GM23338 (cell line): ENCODE measurements around the gene PLAC8L1. TPM values are rescaled to one million over a fixed set of nuclear protein-coding genes. Genes with fewer than 3 reads are reported as not detected.

Experiments
- ATAC-seq: fragments of 200-7000 bp; cut with Tn5 transposase; 3 replicates; pipeline ENCODE4 v1.9.1; 2020
- DNase-seq: peaks from one replicate; pipeline ENCODE4 v3.0.0-alpha.2; 2015; ENCODE audit warnings: low spot score
- H2AFZ ChIP-seq: fragments of 200-600 bp; sonication (generic); 2 replicates; pipeline ENCODE4 v1.8.0; 2016; ENCODE audit warnings: antibody characterized with exemption, mild to moderate bottlenecking, moderate library complexity
- H3F3A ChIP-seq: fragments of 200-600 bp; sonication (generic); replicated peaks from 2 replicates; pipeline ENCODE4 v1.8.0; 2017; ENCODE audit warnings: antibody characterized with exemption, mixed run types, low read depth
- H3K27ac ChIP-seq: fragments of 200-600 bp; sonication (generic); 2 replicates; pipeline ENCODE4 v1.6.1; 2016; ENCODE audit warnings: low read depth
- H3K27me3 ChIP-seq: fragments of 200-600 bp; sonication (generic); 2 replicates; pipeline ENCODE4 v1.8.0; 2016; ENCODE audit warnings: mild to moderate bottlenecking, mixed run types, moderate library complexity; ENCODE audit not compliant: insufficient read depth
- H3K36me3 ChIP-seq: fragments of 200-600 bp; sonication (generic); 2 replicates; pipeline ENCODE4 v1.8.0; 2016; ENCODE audit warnings: mild to moderate bottlenecking; ENCODE audit not compliant: insufficient read depth
- H3K4me1 ChIP-seq: fragments of 200-600 bp; sonication (generic); 2 replicates; pipeline ENCODE4 v1.8.0; 2016; ENCODE audit warnings: mild to moderate bottlenecking, moderate library complexity; ENCODE audit not compliant: insufficient read depth
- H3K4me2 ChIP-seq: fragments of 200-600 bp; sonication (generic); 2 replicates; pipeline ENCODE4 v1.7.1; 2017; ENCODE audit warnings: mixed run types
- H3K4me3 ChIP-seq: fragments of 200-600 bp; sonication (generic); 2 replicates; pipeline ENCODE4 v1.6.1; 2016; ENCODE audit warnings: mixed run types
- H3K79me2 ChIP-seq: fragments of 200-600 bp; sonication (generic); replicated peaks from 2 replicates; pipeline ENCODE4 v1.8.0; 2017; ENCODE audit warnings: mild to moderate bottlenecking; ENCODE audit not compliant: insufficient read depth
- H3K9me2 ChIP-seq: fragments of 200-600 bp; sonication (generic); 2 replicates; pipeline ENCODE4 v1.8.0; 2017; ENCODE audit not compliant: insufficient read depth
- H4K20me1 ChIP-seq: fragments of 200-600 bp; sonication (generic); replicated peaks from 2 replicates; pipeline ENCODE4 v1.8.0; 2017; ENCODE audit warnings: mild to moderate bottlenecking; ENCODE audit not compliant: insufficient read depth
- H3K27ac Mint-ChIP-seq: 2 replicates; pipeline ENCODE4 v1.8.0; 2020; ENCODE audit warnings: inconsistent platforms, mild to moderate bottlenecking, moderate library complexity, mixed read lengths
- H3K27me3 Mint-ChIP-seq: 3 replicates; pipeline ENCODE4 v1.8.0; 2022; ENCODE audit warnings: low read depth, mild to moderate bottlenecking, moderate library complexity, mixed read lengths, inconsistent platforms; ENCODE audit not compliant: insufficient read depth, poor library complexity
- H3K36me3 Mint-ChIP-seq: 3 replicates; pipeline ENCODE4 v1.8.0; 2021; ENCODE audit warnings: low read depth, mild to moderate bottlenecking, inconsistent platforms, moderate library complexity, mixed read lengths
- H3K4me1 Mint-ChIP-seq: 3 replicates; pipeline ENCODE4 v1.8.0; 2020; ENCODE audit warnings: mild to moderate bottlenecking, inconsistent platforms, mixed read lengths
- H3K4me3 Mint-ChIP-seq: 3 replicates; pipeline ENCODE4 v1.8.0; 2021; ENCODE audit warnings: moderate library complexity, mild to moderate bottlenecking, inconsistent platforms, mixed read lengths
- H3K9me3 Mint-ChIP-seq: 3 replicates; pipeline ENCODE4 v1.8.0; 2020; ENCODE audit warnings: moderate library complexity, mild to moderate bottlenecking, inconsistent platforms, mixed read lengths
- EZH2phosphoT487 ChIP-seq: fragments of 200-600 bp; sonication (generic); IDR thresholded peaks from one replicate; pipeline ENCODE4 v1.8.1; 2018; ENCODE audit warnings: antibody characterized with exemption; ENCODE audit not compliant: unreplicated experiment
- NANOG ChIP-seq: IDR thresholded peaks from 2 replicates; pipeline ENCODE4 v1.6.1; 2016; ENCODE audit warnings: antibody characterized with exemption, borderline replicate concordance
- ZNF331 ChIP-seq: fragments of 250-450 bp; sonication (Bioruptor Pico); IDR thresholded peaks from 2 replicates; pipeline ENCODE4 v1.5.0; 2020; ENCODE audit warnings: low read depth, mild to moderate bottlenecking, moderate library complexity
- polyA plus RNA-seq: library from polyadenylated mRNA; unstranded; fragments of >200 nt; fragmentation: Nextera tagmentation; extraction: Ambion mirVana; gene quantifications from 2 replicates; pipeline ENCODE4 v1.2.1, GENCODE V29; 2016
- total RNA-seq: library from RNA; depleted of rRNA; stranded (reverse); fragments of >200 nt; shearing (Covaris generic); gene quantifications from 2 replicates; pipeline ENCODE4 v1.2.3, GENCODE V29; 2014
- TF ChIP-seq, protein P1 (sequence below): fragments of 250-450 bp; sonication (Bioruptor Pico); IDR thresholded peaks from 2 replicates; pipeline ENCODE4 v1.5.0; 2020; ENCODE audit warnings: mild to moderate bottlenecking, moderate library complexity
- TF ChIP-seq, protein P2 (sequence below): IDR thresholded peaks from one replicate; pipeline ENCODE4 v1.6.1; 2018; ENCODE audit warnings: antibody characterized with exemption; ENCODE audit not compliant: unreplicated experiment
- TF ChIP-seq, protein P3 (sequence below): IDR thresholded peaks from 2 replicates; pipeline ENCODE4 v1.6.1; 2016; ENCODE audit warnings: antibody characterized with exemption
- TF ChIP-seq, protein P4 (sequence below), 2 experiments: fragments of 200-600 bp in 1 of 2; sonication (generic) in 1 of 2; conservative IDR thresholded peaks; 2 replicates each; pipeline versions ENCODE4 v1.5.1 to v1.6.1; 2016 to 2017; ENCODE audit warnings: antibody characterized with exemption in 2 of 2, low read depth in 2 of 2, mild to moderate bottlenecking in 2 of 2, moderate library complexity in 1 of 2

Gene PLAC8L1
- total and polyA plus RNA-seq, 2 experiments from 2014 or later, result 2.0 TPM; not detected in 1

DNA sequence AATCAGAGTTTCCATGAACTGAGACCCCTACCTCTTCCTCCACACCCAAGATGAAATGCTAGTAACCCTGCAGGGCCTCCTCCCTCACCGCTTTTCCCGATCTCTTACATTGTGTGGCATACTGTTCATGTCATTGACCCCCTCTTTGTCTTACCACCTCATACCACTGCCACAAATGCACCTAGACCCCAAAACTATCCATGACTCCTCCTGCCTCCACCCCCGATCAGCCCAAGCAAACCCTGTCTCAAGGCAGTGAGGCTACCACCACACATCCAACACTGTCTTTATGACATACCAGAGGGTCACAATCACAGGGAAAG lies 55.7 kb downstream of the PLAC8L1 start:
- no peaks in the 10 kb centered on the region for H3K9me3 Mint-ChIP-seq
- DNase-seq (no peak), ATAC-seq (no peak; the same call in 2 of the 3 replicates)
- Histone ChIP-seq H3K79me2 (no peaks in the 10 kb centered on the region), H3K4me3 (no peak overlapping the region), H3K4me1 (no peaks in the 10 kb centered on the region), H3K9me2 (no peaks in the 10 kb centered on the region), H3K27ac (no peak overlapping the region), H2AFZ (peak overlapping the region; percentile 60; the same call in 1 of the 2 replicates), H3K27me3 (no peaks in the 10 kb centered on the region), H4K20me1 (no peaks in the 10 kb centered on the region), H3F3A (no peaks in the 10 kb centered on the region), H3K4me2 (no peak overlapping the region), H3K36me3 (no peaks in the 10 kb centered on the region)
- peaks cover 6% of the 10 kb centered on the region; the same call in 2 of the 3 replicates for H3K4me1 Mint-ChIP-seq
- H3K36me3 Mint-ChIP-seq, result no peaks in the 10 kb centered on the region
- H3K27me3 Mint-ChIP-seq, result no peaks in the 10 kb centered on the region
- TF ChIP-seq, protein P1, sequence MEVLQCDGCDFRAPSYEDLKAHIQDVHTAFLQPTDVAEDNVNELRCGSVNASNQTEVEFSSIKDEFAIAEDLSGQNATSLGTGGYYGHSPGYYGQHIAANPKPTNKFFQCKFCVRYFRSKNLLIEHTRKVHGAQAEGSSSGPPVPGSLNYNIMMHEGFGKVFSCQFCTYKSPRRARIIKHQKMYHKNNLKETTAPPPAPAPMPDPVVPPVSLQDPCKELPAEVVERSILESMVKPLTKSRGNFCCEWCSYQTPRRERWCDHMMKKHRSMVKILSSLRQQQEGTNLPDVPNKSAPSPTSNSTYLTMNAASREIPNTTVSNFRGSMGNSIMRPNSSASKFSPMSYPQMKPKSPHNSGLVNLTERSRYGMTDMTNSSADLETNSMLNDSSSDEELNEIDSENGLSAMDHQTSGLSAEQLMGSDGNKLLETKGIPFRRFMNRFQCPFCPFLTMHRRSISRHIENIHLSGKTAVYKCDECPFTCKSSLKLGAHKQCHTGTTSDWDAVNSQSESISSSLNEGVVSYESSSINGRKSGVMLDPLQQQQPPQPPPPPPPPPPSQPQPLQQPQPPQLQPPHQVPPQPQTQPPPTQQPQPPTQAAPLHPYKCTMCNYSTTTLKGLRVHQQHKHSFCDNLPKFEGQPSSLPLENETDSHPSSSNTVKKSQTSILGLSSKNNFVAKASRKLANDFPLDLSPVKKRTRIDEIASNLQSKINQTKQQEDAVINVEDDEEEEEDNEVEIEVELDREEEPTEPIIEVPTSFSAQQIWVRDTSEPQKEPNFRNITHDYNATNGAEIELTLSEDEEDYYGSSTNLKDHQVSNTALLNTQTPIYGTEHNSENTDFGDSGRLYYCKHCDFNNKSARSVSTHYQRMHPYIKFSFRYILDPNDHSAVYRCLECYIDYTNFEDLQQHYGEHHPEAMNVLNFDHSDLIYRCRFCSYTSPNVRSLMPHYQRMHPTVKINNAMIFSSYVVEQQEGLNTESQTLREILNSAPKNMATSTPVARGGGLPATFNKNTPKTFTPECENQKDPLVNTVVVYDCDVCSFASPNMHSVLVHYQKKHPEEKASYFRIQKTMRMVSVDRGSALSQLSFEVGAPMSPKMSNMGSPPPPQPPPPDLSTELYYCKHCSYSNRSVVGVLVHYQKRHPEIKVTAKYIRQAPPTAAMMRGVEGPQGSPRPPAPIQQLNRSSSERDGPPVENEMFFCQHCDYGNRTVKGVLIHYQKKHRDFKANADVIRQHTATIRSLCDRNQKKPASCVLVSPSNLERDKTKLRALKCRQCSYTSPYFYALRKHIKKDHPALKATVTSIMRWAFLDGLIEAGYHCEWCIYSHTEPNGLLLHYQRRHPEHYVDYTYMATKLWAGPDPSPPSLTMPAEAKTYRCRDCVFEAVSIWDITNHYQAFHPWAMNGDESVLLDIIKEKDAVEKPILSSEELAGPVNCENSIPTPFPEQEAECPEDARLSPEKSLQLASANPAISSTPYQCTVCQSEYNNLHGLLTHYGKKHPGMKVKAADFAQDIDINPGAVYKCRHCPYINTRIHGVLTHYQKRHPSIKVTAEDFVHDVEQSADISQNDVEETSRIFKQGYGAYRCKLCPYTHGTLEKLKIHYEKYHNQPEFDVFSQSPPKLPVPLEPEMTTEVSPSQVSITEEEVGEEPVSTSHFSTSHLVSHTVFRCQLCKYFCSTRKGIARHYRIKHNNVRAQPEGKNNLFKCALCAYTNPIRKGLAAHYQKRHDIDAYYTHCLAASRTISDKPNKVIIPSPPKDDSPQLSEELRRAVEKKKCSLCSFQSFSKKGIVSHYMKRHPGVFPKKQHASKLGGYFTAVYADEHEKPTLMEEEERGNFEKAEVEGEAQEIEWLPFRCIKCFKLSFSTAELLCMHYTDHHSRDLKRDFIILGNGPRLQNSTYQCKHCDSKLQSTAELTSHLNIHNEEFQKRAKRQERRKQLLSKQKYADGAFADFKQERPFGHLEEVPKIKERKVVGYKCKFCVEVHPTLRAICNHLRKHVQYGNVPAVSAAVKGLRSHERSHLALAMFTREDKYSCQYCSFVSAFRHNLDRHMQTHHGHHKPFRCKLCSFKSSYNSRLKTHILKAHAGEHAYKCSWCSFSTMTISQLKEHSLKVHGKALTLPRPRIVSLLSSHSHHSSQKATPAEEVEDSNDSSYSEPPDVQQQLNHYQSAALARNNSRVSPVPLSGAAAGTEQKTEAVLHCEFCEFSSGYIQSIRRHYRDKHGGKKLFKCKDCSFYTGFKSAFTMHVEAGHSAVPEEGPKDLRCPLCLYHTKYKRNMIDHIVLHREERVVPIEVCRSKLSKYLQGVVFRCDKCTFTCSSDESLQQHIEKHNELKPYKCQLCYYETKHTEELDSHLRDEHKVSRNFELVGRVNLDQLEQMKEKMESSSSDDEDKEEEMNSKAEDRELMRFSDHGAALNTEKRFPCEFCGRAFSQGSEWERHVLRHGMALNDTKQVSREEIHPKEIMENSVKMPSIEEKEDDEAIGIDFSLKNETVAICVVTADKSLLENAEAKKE (CRISPR knock-in tag), result no peak
- peak overlapping the region; percentile 33; the same call in 1 of the 2 replicates for H3K27ac Mint-ChIP-seq
- H3K4me3 Mint-ChIP-seq, result no peak overlapping the region

DNA sequence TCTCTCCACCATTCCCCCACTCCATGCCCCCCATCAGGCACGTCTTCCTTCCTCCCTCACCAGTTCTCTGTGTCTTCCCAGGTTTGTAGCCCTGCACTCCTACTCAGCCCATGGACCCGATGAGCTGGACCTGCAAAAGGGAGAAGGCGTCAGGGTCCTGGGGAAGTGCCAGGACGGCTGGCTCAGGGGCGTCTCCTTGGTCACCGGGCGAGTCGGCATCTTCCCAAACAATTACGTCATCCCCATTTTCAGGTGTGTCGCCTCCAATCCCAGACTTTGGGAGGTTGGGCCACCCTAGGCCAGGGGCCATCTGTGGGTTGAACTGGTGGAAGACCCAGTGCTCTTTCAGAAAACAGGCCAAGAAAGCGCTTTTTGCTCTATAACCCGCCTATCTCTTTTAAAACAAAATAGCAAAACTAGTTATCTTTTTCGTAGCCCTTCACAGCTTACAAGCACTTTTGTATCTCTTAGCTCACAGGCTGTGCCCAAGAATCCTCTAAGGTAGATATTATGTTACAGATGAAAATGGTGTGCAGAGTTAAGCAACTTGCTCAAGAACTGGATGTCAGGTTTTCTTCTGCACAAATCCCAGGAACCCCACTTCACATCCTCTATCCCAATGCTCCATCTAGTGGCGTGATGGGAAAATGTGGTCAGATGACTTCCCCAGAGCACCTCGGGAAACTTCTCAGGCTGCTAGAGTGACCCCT lies 56.2 kb downstream of the PLAC8L1 start:
- Mint-ChIP-seq H3K36me3 (no peaks in the 10 kb centered on the region), H3K4me1 (peaks cover 6% of the 10 kb centered on the region; the same call in 2 of the 3 replicates), H3K27ac (peak overlapping the region; percentile 33; the same call in 1 of the 2 replicates), H3K9me3 (no peaks in the 10 kb centered on the region), H3K27me3 (peaks cover 2% of the 10 kb centered on the region), H3K4me3 (no peak overlapping the region)
- ATAC-seq (peak; percentile 90), DNase-seq (peak; percentile 86)
- H4K20me1 ChIP-seq, result no peaks in the 10 kb centered on the region
- peak overlapping the region; percentile 85; the same call in 1 of the 2 replicates for H2AFZ ChIP-seq
- H3F3A ChIP-seq, result no peaks in the 10 kb centered on the region
- H3K36me3 ChIP-seq, result no peaks in the 10 kb centered on the region
- no peak overlapping the region for H3K27ac ChIP-seq
- H3K4me3 ChIP-seq, result no peak overlapping the region
- no peaks in the 10 kb centered on the region for H3K27me3 ChIP-seq
- no peaks in the 10 kb centered on the region for H3K79me2 ChIP-seq
- H3K4me1 ChIP-seq, result no peaks in the 10 kb centered on the region
- no peaks in the 10 kb centered on the region for H3K9me2 ChIP-seq
- H3K4me2 ChIP-seq, result no peak overlapping the region
- no peak for TF ChIP-seq ZNF331 (CRISPR knock-in tag)
- TF ChIP-seq, protein P2, sequence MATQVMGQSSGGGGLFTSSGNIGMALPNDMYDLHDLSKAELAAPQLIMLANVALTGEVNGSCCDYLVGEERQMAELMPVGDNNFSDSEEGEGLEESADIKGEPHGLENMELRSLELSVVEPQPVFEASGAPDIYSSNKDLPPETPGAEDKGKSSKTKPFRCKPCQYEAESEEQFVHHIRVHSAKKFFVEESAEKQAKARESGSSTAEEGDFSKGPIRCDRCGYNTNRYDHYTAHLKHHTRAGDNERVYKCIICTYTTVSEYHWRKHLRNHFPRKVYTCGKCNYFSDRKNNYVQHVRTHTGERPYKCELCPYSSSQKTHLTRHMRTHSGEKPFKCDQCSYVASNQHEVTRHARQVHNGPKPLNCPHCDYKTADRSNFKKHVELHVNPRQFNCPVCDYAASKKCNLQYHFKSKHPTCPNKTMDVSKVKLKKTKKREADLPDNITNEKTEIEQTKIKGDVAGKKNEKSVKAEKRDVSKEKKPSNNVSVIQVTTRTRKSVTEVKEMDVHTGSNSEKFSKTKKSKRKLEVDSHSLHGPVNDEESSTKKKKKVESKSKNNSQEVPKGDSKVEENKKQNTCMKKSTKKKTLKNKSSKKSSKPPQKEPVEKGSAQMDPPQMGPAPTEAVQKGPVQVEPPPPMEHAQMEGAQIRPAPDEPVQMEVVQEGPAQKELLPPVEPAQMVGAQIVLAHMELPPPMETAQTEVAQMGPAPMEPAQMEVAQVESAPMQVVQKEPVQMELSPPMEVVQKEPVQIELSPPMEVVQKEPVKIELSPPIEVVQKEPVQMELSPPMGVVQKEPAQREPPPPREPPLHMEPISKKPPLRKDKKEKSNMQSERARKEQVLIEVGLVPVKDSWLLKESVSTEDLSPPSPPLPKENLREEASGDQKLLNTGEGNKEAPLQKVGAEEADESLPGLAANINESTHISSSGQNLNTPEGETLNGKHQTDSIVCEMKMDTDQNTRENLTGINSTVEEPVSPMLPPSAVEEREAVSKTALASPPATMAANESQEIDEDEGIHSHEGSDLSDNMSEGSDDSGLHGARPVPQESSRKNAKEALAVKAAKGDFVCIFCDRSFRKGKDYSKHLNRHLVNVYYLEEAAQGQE, result no peak
- TF ChIP-seq, protein P3, sequence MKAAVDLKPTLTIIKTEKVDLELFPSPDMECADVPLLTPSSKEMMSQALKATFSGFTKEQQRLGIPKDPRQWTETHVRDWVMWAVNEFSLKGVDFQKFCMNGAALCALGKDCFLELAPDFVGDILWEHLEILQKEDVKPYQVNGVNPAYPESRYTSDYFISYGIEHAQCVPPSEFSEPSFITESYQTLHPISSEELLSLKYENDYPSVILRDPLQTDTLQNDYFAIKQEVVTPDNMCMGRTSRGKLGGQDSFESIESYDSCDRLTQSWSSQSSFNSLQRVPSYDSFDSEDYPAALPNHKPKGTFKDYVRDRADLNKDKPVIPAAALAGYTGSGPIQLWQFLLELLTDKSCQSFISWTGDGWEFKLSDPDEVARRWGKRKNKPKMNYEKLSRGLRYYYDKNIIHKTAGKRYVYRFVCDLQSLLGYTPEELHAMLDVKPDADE, result no peak
- TF ChIP-seq, protein P4, sequence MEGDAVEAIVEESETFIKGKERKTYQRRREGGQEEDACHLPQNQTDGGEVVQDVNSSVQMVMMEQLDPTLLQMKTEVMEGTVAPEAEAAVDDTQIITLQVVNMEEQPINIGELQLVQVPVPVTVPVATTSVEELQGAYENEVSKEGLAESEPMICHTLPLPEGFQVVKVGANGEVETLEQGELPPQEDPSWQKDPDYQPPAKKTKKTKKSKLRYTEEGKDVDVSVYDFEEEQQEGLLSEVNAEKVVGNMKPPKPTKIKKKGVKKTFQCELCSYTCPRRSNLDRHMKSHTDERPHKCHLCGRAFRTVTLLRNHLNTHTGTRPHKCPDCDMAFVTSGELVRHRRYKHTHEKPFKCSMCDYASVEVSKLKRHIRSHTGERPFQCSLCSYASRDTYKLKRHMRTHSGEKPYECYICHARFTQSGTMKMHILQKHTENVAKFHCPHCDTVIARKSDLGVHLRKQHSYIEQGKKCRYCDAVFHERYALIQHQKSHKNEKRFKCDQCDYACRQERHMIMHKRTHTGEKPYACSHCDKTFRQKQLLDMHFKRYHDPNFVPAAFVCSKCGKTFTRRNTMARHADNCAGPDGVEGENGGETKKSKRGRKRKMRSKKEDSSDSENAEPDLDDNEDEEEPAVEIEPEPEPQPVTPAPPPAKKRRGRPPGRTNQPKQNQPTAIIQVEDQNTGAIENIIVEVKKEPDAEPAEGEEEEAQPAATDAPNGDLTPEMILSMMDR (conservative IDR thresholded peaks at IDR 0.05; ENCODE audit: low read depth in 2 of 2), result peak; percentile 88 to 95
- no peak for TF ChIP-seq NANOG
- TF ChIP-seq EZH2phosphoT487, result no peak
